Stimulated activated CD8-positive, alpha-beta memory T cell treated with anti-CD3 and anti-CD28 coated beads, Interleukin-15, amount 100 ng/mL, for 48 hours (primary cell): ENCODE data around the gene MYMK.

Experiments used
- DNase-seq, 2 donors: peaks; one replicate each; pipeline ENCODE4 v3.0.0-alpha.2; 2020; ENCODE audit warnings: low read depth in 2 of 2

Gene MYMK

GRCh38 chr9:133535306-133535877 lies 10.6 kb upstream of the MYMK start:
- no peak for DNase-seq

- peak; percentile 9 to 13 for DNase-seq
These were observed 9.9 kb upstream of the MYMK start, which contains the start of gene ADAMTSL2 for GRCh38 chr9:133534346-133535291. Gene ADAMTSL2, plus strand, starts transcription at chr9:133534704. Its CDS starts 2,009 bp downstream, at chr9:133536713.

- DNase-seq = no peak
These were observed 9.1 kb upstream of the MYMK start for GRCh38 chr9:133533857-133534256.

GRCh38 chr9:133532937-133533668 lies 8.3 kb upstream of the MYMK start:
- DNase-seq = peak; percentile 35 to 55

GRCh38 chr9:133531293-133531692 lies 6.5 kb upstream of the MYMK start:
- no peak for DNase-seq

GRCh38 chr9:133529874-133530273 lies 5.1 kb upstream of the MYMK start:
- no peak for DNase-seq

- DNase-seq = no peak
These were observed 4.7 kb upstream of the MYMK start for GRCh38 chr9:133529457-133529856.

- DNase-seq = no peak
These were observed 4.1 kb upstream of the MYMK start for GRCh38 chr9:133528876-133529241.

GRCh38 chr9:133528001-133528875 lies 3.5 kb upstream of the MYMK start:
- no peak for DNase-seq

GRCh38 chr9:133527444-133527920 lies 2.7 kb upstream of the MYMK start:
- no peak for DNase-seq

GRCh38 chr9:133526721-133527321 lies 2.1 kb upstream of the MYMK start:
- DNase-seq = no peak

- DNase-seq = no peak
These were observed 918 bp upstream of the MYMK start for GRCh38 chr9:133525677-133526076.

GRCh38 chr9:133524146-133524545 lies 613 bp downstream of the MYMK start:
- DNase-seq = no peak

- no peak for DNase-seq
These were observed 1.7 kb downstream of the MYMK start for GRCh38 chr9:133523106-133523505.

- DNase-seq = no peak
These were observed 2.5 kb downstream of the MYMK start for GRCh38 chr9:133522073-133522910.

GRCh38 chr9:133521122-133522072 lies 3.4 kb downstream of the MYMK start:
- no peak for DNase-seq

- no peak for DNase-seq
These were observed 4.5 kb downstream of the MYMK start for GRCh38 chr9:133520121-133520835.

GRCh38 chr9:133519693-133520092 lies 5.1 kb downstream of the MYMK start:
- DNase-seq = no peak
